HG03064 (cell line): ENCODE data around the gene PHKB.

Experiments used
- ATAC-seq: cut with Tn5 transposase; IDR thresholded peaks from one replicate; pipeline ENCODE4 v1.9.1; 2021; ENCODE audit warnings: low read depth; ENCODE audit not compliant: unreplicated experiment

PHKB gene

GRCh38 chr16:47716571-47716970 is 255.4 kb downstream of the PHKB start:
- ATAC-seq = no peak

- ATAC-seq = no peak
Measured at GRCh38 chr16:47719713-47720112, 258.6 kb downstream of the PHKB start.

- no peak for ATAC-seq
Measured at GRCh38 chr16:47721006-47721637, 260.0 kb downstream of the PHKB start.

DNA sequence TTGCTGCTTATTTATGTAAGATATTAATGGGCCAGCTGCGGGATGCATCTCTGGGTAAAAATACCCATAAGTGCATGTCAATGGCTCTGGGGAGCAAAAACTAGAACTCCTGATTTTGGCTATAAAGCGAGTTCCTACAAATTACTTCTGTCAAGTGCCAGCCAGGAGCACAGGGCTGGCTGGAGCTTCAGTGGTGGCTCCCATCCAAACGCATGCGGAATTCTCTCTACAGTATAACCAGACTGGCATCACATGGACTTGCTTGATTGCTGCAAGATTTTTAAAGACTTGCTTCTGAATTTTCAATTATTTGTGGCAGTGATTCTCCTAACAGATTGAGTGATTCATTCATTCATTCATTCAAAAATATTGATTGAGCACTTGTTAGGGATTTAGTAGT is 260.9 kb downstream of the PHKB start:
- no peak for ATAC-seq

DNA sequence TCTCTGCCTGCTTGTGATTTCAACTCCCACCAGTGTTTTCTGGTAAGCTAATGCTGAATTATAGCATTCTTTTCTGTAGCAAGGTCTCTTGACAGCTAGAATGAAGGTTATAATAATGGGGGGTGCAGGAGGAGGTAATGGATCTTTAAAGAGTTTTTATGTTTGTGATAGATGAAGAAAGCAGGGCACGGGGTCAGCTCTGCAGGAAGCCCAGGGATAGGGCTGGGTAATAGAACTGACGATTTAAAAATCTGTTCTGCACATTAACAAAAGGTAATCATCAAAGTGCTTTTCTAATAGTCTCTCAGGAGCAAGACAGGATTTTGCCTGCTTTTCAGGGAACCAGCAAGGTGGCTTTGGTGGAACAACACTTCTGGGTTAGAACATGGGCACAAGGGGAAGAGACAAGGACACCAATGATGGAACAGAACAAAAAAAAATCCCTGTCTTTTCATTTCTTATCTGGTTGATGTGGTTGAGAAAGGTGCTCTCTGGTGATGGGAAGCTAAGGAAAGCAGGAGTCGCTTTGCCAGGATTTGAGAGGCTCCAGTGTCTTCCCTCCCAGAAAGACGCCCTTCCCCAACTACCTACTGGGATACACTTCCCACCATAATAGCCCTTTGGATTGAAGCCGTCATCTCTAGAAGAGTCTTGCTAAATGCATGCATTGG is 263.1 kb downstream of the PHKB start:
- ATAC-seq = no peak

- ATAC-seq = no peak
Measured at GRCh38 chr16:47725188-47725695, 264.1 kb downstream of the PHKB start.

DNA sequence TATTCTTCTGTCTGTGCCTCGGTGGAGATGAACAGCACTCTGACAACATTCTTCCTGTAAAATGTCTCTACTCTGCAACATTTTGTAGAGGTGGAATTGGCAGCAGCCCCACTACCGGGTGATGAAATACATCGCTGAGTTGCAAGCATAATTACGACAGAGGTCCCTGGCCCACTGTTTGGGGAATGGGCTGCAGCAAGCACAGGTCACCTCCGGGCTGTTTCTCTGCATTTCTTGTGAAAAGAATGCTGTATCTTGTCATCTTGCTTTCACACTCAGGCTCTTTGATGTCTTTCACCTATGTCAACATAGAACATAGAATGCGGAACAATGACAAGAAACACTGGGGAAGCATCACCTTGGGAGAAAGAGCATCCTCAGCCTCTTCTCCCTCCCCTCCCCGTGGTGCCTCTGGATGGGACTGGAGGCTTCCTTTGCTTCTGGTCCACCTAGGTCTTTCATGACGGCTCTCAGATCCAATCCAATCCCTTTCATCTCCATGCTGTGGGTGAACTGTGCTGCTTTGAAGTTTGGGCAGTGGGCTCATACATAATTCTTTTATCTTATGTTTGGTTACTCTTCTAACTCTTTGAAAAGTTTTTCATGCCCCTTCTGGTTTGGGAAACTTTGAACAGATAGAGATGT is 265.0 kb downstream of the PHKB start:
- no peak for ATAC-seq

GRCh38 chr16:47727131-47727530 is 266.0 kb downstream of the PHKB start:
- ATAC-seq = no peak

GRCh38 chr16:47728205-47728604 is 267.1 kb downstream of the PHKB start:
- ATAC-seq = no peak

- ATAC-seq = no peak
Measured at GRCh38 chr16:47729701-47730100, 268.6 kb downstream of the PHKB start.

DNA sequence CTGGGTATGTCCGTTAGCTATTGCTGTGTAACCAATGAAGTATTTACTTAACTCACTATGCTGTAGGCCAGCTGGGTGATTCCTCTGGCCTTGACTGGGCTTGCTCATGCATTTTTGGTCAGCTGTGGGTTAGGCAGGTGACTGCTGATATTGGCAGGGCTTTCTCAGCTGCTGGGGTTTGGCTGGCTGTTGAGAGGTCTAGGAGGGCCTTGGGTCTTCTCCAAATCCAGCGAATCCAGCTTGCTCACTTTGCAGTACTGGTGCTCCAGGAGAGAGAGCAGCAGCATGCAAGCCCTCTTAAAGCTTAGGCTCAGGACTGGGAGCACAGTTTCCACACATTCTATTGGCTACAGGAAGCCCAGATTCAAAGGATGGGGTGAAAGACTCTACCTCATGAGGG is 270.1 kb downstream of the PHKB start:
- ATAC-seq = no peak

- ATAC-seq = no peak
Measured at GRCh38 chr16:47732122-47732521, 271.0 kb downstream of the PHKB start.

DNA sequence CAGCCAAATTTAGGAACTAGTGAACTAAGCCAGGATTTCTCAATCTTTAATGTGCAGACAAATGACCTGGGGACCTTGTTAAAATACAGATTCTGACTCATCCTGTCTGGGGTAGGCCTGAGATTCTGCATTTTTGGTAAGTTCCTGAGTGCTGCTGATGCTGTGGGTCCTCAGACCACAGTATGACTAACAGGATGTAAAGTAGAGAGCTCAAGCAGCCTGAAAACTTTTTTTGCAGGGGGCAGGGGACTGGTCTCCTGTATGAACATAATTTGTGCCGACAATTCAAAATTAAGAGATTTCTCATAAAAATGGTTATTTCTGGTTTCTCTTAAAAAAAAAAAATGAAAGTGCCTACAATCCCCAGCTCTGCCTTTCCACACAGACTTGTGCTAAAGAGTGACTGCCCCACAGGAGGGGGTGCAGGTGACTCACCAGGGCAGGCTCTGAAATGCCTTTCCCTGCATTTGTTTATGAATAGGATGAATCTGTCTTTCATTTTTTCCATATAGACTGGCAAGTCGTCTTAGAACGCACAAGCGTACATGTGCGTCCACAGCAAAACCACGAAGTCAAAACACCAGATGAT is 271.5 kb downstream of the PHKB start:
- ATAC-seq = no peak

- no peak for ATAC-seq
Measured at GRCh38 chr16:47734081-47734857, 273.1 kb downstream of the PHKB start.

DNA sequence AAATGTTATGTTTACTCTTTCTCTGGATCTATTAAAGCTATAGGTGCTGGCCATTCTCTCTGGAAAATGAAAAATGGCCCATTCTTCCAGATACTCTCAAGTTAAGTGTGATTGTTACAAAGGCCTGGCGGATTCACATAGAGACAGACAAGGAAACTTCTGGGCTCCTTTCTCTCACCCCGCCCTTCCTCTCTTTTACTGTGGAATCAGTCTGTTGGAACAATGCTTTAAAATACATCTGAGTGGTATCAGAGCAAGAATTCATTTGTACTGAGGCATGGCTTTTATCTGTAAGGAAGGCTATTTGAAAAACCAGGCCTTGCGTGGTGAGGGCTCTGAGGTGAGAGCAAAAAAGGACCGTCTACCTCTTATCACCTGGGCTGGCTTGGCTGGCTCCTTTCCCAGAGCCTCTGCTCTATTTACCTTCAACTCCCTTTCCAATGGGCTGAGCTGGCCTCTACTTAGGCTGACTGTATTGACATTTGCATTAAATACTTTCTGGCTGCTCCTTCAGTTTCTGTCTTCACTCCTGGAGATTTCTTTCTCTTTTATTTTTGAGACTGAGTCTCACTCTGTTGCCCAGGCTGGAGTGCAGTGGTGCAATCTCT is 274.0 kb downstream of the PHKB start:
- ATAC-seq = no peak

GRCh38 chr16:47750371-47750770 is 289.2 kb downstream of the PHKB start:
- no peak for ATAC-seq
